OCI-LY7 (cell line): ENCODE measurements around the gene SLMAP. TPM values are rescaled to one million over a fixed set of nuclear protein-coding genes. Genes with fewer than 3 reads are reported as not detected.
A peak's percentile ranks its signal among the peaks of the same experiment; 100 is the strongest.

Experiments used
- BruUV-seq: library from RNA; stranded (reverse); fragments of 400-500 nt; replicated peaks from 2 replicates; lab custom pipeline; 2021; lab: Mats Ljungman, UMichigan
- CTCF ChIA-PET: fragments of 300-600 bp; sonication (Branson Sonifier 250); formaldehyde crosslinking; loops from one replicate; lab custom pipeline; 2022; ENCODE audit warnings: antibody characterized with exemption; ENCODE audit not compliant: unreplicated experiment; lab: Charles Lee
- POLR2A ChIA-PET: fragments of 300-600 bp; sonication (Branson Sonifier 250); formaldehyde crosslinking; loops from one replicate; lab custom pipeline; 2022; ENCODE audit warnings: antibody characterized with exemption; lab: Charles Lee
- DNase-seq: peaks from one replicate; pipeline ENCODE4 v3.0.0-alpha.2; 2015; ENCODE audit warnings: low spot score
- H2AFZ ChIP-seq: fragments of 200-600 bp; sonication (generic), shearing (Covaris generic); 2 replicates; pipeline ENCODE4 v1.6.1; 2014; ENCODE audit warnings: mild to moderate bottlenecking, antibody characterized with exemption, low read length, moderate library complexity
- H3K27ac ChIP-seq: fragments of 200-600 bp; sonication (generic); 2 replicates; pipeline ENCODE4 v1.5.1; 2014; ENCODE audit warnings: mixed run types, low read depth, mild to moderate bottlenecking, moderate library complexity, low read length, inconsistent platforms; ENCODE audit not compliant: poor library complexity, severe bottlenecking
- H3K36me3 ChIP-seq: fragments of 200-600 bp; sonication (generic); 2 replicates; pipeline ENCODE4 v1.6.1; 2014; ENCODE audit warnings: mild to moderate bottlenecking, antibody characterized with exemption, low read length, moderate library complexity, mixed read lengths; ENCODE audit not compliant: insufficient read depth
- H3K4me1 ChIP-seq: fragments of 200-600 bp; sonication (generic); 2 replicates; pipeline ENCODE4 v1.5.1; 2014; ENCODE audit warnings: mild to moderate bottlenecking, low read length; ENCODE audit not compliant: insufficient read depth, poor library complexity, severe bottlenecking
- H3K4me2 ChIP-seq: fragments of 200-600 bp; sonication (generic); 2 replicates; pipeline ENCODE4 v1.6.1; 2014; ENCODE audit warnings: mild to moderate bottlenecking, low read length
- H3K4me3 ChIP-seq: fragments of 200-600 bp; sonication (generic); 2 replicates; pipeline ENCODE4 v1.5.1; 2014; ENCODE audit warnings: mild to moderate bottlenecking, low read depth, low read length; ENCODE audit not compliant: poor library complexity, severe bottlenecking
- H3K79me2 ChIP-seq: fragments of 200-600 bp; sonication (generic); 2 replicates; pipeline ENCODE4 v1.6.1; 2016; ENCODE audit warnings: low read depth, mild to moderate bottlenecking, low read length, moderate library complexity, mixed read lengths; ENCODE audit not compliant: insufficient read depth
- H3K9me2 ChIP-seq: fragments of 200-600 bp; sonication (generic); 2 replicates; pipeline ENCODE4 v1.6.1; 2016; ENCODE audit warnings: mild to moderate bottlenecking, low read length, mixed read lengths; ENCODE audit not compliant: insufficient read depth
- H3K9me3 ChIP-seq: fragments of 200-600 bp; sonication (generic); 2 replicates; pipeline ENCODE4 v1.6.1; 2014; ENCODE audit warnings: mild to moderate bottlenecking, mixed run types, low read length, mixed read lengths
- H4K20me1 ChIP-seq: fragments of 200-600 bp; sonication (generic); 2 replicates; pipeline ENCODE4 v1.6.1; 2014; ENCODE audit warnings: mild to moderate bottlenecking, antibody characterized with exemption, low read length, moderate library complexity, mixed read lengths; ENCODE audit not compliant: insufficient read depth
- EZH2phosphoT487 ChIP-seq: fragments of 200-600 bp; sonication (generic); IDR thresholded peaks from 2 replicates; pipeline ENCODE4 v1.6.1; 2018; ENCODE audit warnings: low read depth, borderline replicate concordance, mild to moderate bottlenecking, mixed run types, antibody characterized with exemption, low read length, moderate library complexity, mixed read lengths
- intact Hi-C: fragments of 100-400 bp; cut with micrococcal nuclease; formaldehyde crosslinking; loops from one replicate; pipeline ENCODE4 v1.10.0; 2022; ENCODE audit not compliant: unreplicated experiment
- total RNA-seq, 2 experiments: library from RNA; depleted of rRNA in 1 of 2; stranded (reverse); fragments of >200 nt in 1 of 2; shearing (Covaris generic) in 1 of 2; gene quantifications; 2 replicates each; pipeline ENCODE4 v1.2.3, GENCODE V29; 2014 to 2022
- TF ChIP-seq, protein P1 (sequence below): fragments of 200-600 bp; sonication (generic); conservative IDR thresholded peaks from 2 replicates; pipeline ENCODE4 v1.5.1; 2014; ENCODE audit warnings: mild to moderate bottlenecking, antibody characterized with exemption, low read length, moderate library complexity, mixed read lengths

SLMAP gene
- total RNA-seq, 2 experiments from 2014 or later = 41.6 to 68.4 TPM

DNA sequence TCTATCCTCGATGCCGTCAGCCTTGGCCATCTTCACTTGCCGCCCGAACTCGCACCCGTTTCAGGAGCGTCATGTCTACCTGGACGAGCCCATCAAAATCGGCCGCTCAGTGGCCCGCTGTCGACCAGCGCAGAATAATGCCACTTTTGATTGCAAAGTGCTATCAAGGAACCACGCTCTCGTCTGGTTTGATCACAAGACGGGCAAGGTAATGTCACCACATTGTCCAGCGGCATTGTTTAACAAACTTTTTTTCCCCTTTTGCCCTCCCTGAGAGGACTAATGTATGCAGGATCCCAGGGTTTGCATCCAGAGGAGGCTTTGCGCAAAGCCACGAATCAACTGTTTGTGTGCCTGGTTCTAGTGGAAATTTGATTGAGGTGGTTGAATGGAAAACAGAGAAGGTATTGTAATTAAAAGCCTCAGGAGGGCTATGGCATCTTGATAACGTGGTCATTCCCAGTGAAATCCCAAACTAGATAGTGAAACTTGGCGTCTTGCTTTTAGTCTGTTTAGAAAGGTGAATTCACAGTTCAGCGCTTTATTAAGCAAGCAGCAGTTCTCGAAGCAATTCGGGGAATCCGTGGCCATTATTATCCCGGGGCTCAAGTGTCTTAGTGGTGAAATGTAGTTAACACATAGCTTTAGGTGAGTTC, 1.7 kb downstream of the SLMAP start:
- TSS peak; percentile 68 for BruUV-seq
- Histone ChIP-seq H4K20me1 (peaks cover 21% of the 10 kb centered on the region; the same call in 1 of the 2 replicates), H3K4me1 (peaks cover 35% of the 10 kb centered on the region), H3K9me3 (no peaks in the 10 kb centered on the region), H2AFZ (no peak overlapping the region), H3K79me2 (peaks cover 63% of the 10 kb centered on the region), H3K4me2 (peak overlapping the region; percentile 78), H3K27ac (no peak overlapping the region), H3K36me3 (peaks cover 51% of the 10 kb centered on the region), H3K4me3 (peak overlapping the region; percentile 80), H3K9me2 (no peaks in the 10 kb centered on the region)
- CTCF ChIA-PET = no interaction called here
- peak; percentile 18 for DNase-seq
- TF ChIP-seq, protein P1, sequence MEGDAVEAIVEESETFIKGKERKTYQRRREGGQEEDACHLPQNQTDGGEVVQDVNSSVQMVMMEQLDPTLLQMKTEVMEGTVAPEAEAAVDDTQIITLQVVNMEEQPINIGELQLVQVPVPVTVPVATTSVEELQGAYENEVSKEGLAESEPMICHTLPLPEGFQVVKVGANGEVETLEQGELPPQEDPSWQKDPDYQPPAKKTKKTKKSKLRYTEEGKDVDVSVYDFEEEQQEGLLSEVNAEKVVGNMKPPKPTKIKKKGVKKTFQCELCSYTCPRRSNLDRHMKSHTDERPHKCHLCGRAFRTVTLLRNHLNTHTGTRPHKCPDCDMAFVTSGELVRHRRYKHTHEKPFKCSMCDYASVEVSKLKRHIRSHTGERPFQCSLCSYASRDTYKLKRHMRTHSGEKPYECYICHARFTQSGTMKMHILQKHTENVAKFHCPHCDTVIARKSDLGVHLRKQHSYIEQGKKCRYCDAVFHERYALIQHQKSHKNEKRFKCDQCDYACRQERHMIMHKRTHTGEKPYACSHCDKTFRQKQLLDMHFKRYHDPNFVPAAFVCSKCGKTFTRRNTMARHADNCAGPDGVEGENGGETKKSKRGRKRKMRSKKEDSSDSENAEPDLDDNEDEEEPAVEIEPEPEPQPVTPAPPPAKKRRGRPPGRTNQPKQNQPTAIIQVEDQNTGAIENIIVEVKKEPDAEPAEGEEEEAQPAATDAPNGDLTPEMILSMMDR = no peak
- no peak for TF ChIP-seq EZH2phosphoT487
- intact Hi-C loops = loop anchor here (5.0 kb wide), 1 partner anchor 200 kb away; the partner anchor contains the start of gene PDE12
- POLR2A ChIA-PET = interaction anchor here (0.7 to 1.5 kb wide), 5 partner anchors 9 to 28 kb away, joined by 3 to 8 read pairs (median 4); no protein-coding TSS in a partner anchor

DNA sequence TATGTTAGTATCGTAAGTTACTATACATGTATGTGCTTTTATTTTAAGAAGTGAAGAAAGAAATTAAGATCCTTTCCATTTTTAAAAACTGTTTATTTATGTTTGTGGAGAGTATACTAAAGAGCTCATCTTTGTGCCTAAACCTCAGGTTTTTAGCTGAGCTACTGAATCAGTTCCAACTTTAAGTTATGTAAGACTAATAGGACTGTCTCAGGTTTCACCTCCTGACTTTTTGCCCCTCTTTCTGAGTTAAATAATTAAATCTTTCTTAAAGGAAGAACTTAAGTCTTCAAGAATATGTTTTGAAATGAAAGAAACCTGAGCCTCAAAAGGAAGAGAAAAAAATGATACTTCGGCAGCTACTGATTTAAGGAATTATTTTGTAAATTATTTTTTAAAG, 2.6 kb downstream of the SLMAP start:
- intact Hi-C loops = loop anchor here (5.0 kb wide), 1 partner anchor 201 kb away; the partner anchor contains the start of gene PDE12
- H4K20me1 ChIP-seq = peaks cover 21% of the 10 kb centered on the region; the same call in 1 of the 2 replicates
- H3K36me3 ChIP-seq = peaks cover 60% of the 10 kb centered on the region
- H3K4me2 ChIP-seq = peak overlapping the region; percentile 78
- ChIA-PET CTCF (no interaction called here), POLR2A (interaction anchor here (0.6 to 1.5 kb wide), 15 partner anchors 9 to 163 kb away, joined by 3 to 8 read pairs (median 4); no protein-coding TSS in a partner anchor)
- H3K4me3 ChIP-seq = peak overlapping the region; percentile 80
- H2AFZ ChIP-seq = no peak overlapping the region
- no peak for DNase-seq
- H3K4me1 ChIP-seq = peaks cover 35% of the 10 kb centered on the region
- no peaks in the 10 kb centered on the region for H3K9me2 ChIP-seq
- H3K27ac ChIP-seq = no peak overlapping the region
- H3K9me3 ChIP-seq = no peaks in the 10 kb centered on the region
- TF ChIP-seq EZH2phosphoT487 = no peak
- TF ChIP-seq, protein P1 = no peak
- peaks cover 71% of the 10 kb centered on the region for H3K79me2 ChIP-seq
- BruUV-seq = no TSS peak

- H3K9me2 ChIP-seq = no peaks in the 10 kb centered on the region
- CTCF ChIA-PET = no interaction called here
- no peak overlapping the region for H3K27ac ChIP-seq
- peaks cover 97% of the 10 kb centered on the region for H3K79me2 ChIP-seq
- BruUV-seq = no TSS peak
- H3K4me2 ChIP-seq = peak overlapping the region; percentile 1; the same call in 1 of the 2 replicates
- no peak overlapping the region for H3K4me3 ChIP-seq
- no peaks in the 10 kb centered on the region for H3K9me3 ChIP-seq
- 0 out of 2 replicates have a peak, but pooled peaks cover 9% of the 10 kb centered on the region for H4K20me1 ChIP-seq
- TF ChIP-seq, protein P1 = no peak
- no peak for TF ChIP-seq EZH2phosphoT487
- intact Hi-C loops = no loop called here
- no peak overlapping the region for H2AFZ ChIP-seq
- no peak for DNase-seq
- POLR2A ChIA-PET = interaction anchor here (1.0 to 1.2 kb wide), 2 partner anchors 165 to 519 kb away, joined by 3 to 4 read pairs; no protein-coding TSS in a partner anchor
- H3K4me1 ChIP-seq = peaks cover 2% of the 10 kb centered on the region
- peaks cover 84% of the 10 kb centered on the region for H3K36me3 ChIP-seq
Measured at GRCh38 chr3:57764794-57765193, 8.7 kb downstream of the SLMAP start.
